ENCODE results near the gene ETFB.

The ETFB gene

DNA sequence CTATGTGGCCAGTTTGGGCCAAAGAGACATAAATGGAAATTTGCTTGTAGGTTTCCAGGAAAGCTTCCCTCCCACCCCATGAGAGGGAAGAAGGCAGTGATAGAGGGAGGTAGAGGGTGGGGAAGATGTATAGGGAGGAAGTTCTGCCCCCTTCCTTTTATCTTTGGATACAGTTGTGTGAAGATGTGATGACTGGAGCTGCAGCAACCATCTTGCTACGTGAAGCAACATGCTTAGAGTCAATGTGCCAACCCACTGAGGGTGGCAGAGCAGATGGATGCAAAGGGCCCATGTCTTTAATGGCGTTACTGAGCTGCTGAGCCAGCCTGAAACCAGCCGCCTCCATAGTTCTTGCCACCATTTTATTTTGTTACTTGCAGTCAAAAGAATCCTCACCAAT, 35.0 kb downstream of the ETFB start:
- no peak for FAIRE-seq

DNA sequence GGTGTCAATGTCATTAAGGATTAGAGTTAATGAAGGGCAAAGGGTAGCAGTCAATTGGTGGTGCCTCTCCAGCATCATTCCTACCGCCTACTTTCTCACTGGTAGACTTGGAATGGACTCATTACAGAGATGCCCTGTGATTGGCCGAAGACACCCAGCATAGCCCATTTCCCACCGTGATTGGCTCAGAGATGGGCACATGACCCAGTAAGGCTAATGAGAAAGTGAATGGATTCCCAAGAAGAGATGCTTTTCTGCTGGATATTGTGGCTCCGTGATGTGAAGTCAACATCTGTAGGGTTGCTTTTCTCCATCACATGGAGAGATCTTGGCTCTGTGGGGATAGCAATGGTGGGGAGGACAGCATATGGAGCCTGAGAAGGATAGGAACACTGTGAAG, 35.8 kb downstream of the ETFB start:
- no peak for DNase-seq (ENCODE audit: insufficient read length, low spot score)
- no peak for FAIRE-seq

More for the DNA sequence above, 35.0 kb downstream of the ETFB start:
- no peak for DNase-seq (ENCODE audit: insufficient read length, low spot score)

DNA sequence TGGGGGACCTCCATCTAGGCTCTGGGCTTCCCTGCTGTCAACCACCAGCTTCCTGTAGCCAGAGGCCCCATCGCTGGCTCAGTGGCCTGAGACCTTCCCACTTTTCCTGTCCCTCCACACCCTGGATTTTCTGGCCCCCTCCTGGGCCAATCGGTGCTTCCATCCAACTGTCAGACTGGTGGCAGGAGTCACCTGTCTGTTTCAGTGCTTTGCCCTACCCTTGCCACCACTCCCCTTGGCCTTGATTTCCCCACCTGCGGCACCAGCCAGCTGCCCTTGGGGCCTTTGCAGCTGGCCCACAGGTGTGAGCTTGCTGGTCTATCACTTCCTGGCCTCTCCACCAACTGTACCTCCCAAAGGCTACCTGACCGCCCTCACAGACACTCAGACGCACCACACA, 36.8 kb downstream of the ETFB start:
- no peak for FAIRE-seq
- DNase-seq (ENCODE audit: insufficient read length, low spot score), result no peak

DNA sequence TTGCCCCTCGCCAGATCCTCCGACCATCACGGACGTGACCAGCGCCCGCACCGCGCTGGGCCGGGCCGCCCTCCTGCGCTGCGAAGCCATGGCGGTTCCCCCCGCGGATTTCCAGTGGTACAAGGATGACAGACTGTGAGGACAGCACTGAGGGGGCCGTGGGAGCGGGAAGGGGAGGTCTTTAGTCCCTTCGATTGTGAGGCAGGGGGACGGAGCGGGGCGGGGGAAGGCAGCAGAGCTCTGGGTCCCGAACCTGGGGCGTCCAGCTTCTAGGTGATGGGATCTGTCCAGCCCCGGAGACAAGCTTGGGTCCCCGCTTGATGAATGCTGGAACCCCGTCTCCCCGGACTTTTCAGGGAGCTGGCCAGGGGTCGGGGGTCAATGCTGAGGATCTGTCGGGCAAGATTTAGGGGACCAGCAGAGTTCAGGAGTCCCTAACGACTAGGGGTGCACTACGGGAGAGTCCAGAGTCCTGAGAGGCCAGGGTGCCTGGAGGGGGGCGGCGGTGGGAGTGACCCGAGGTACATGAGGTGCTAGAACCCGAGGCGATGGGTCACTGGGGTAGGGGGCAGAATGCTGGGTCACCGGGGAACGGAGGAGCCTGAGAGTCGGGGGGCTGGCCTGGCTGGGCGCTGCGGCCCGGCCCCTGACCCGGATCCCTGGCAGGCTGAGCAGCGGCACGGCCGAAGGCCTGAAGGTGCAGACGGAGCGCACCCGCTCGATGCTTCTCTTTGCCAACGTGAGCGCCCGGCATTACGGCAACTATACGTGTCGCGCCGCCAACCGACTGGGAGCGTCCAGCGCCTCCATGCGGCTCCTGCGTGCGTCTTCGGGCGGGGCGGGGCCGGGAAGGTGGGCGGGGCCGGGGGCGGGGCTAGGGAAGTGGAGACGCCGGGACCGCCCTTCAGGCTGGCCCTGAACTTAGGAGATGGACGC, 38.9 kb downstream of the ETFB start:
- FAIRE-seq (no peak), DNase-seq (ENCODE audit: insufficient read length, low spot score) (no peak)

DNA sequence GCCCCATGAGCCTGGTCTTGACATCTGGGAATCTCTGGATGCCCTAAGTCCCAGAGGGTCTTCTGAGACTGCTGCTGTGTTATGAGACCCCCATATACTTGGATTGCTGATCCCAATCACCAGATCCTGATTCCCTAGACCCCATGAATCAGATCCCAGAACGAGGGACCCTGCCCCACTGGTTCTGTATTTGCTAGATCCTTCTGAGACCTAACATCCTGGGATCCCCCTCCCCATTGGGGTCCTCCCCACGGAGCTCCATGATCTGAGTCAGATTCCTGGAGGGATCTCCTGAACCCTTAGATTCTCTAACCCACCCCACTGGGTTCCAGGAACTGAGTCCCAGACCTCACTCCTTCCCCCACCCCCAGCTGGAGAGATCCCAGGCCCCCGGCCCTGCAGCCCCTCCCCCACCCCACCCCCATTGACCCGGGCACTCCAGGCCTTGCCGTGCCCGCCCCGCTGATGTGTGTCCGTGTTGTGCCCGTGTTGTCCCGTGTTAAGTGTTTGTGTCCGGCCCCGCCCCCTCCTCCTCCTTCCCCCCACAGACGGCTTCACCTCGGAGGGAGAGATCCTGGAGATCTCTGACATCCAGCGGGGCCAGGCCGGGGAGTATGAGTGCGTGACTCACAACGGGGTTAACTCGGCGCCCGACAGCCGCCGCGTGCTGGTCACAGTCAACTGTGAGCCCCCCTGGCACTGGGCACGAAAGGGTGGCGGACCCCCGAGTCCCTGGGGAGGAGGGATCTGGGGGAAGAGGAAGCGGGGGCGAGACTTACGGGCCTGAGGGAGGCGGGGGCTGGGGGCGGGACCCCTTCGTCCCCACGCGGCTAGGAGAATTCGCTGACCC, 39.7 kb downstream of the ETFB start:
- no peak for FAIRE-seq
- DNase-seq (ENCODE audit: insufficient read length, low spot score), result no peak

DNA sequence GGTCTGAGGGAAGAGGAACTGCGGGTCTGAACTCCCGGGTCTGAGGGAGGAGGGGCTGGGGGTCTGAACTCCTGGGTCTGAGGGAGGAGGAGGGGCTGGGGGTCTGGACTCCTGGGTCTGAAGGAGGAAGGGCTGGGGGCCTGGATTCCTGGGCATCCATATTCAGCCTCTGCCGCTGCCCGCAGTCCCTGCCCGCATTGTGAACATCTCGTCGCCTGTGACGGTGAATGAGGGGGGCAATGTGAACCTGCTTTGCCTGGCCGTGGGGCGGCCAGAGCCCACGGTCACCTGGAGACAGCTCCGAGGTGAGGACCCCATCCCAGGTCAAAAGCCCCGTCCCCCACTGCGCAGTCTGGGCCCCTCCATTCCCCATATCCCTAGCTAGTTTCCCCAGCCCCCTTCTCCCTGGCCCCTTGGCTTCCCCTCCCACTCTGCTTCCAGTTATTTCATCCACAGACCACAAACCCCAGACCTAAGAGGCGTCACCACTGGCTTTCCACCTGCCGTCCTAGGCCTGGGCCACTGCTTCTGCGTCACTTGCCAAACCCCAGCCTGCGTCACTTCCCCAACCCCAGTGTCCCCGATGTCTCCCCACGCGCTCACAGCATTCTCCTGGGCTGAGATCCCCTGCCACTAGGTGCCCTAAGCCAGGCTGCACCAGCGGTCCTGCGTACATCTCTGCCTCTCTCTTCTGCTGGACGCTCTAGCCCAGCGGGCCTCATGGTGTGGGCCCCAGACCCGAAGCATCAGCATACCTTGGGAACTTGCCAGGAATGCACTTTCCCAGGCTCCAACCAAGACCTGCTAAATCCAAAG, 40.8 kb downstream of the ETFB start:
- FAIRE-seq (no peak), DNase-seq (ENCODE audit: insufficient read length, low spot score) (no peak)

DNA sequence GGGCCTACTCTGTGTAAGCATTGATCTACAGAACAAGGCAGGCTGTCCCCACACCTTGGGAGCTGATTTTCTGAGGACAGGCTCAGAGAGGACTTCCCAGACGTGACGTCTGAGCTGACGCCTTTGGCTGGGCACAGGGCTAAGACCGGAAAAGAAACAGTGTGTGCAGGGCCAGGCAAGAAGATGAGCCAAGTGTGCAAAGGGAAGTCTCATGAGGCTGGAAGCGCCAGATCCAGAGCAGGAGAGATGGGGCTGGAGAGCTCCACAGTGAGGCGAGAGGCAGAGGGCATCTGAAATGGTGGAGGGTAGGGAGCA, 42.1 kb downstream of the ETFB start:
- FAIRE-seq (no peak), DNase-seq (ENCODE audit: insufficient read length, low spot score) (no peak)

DNA sequence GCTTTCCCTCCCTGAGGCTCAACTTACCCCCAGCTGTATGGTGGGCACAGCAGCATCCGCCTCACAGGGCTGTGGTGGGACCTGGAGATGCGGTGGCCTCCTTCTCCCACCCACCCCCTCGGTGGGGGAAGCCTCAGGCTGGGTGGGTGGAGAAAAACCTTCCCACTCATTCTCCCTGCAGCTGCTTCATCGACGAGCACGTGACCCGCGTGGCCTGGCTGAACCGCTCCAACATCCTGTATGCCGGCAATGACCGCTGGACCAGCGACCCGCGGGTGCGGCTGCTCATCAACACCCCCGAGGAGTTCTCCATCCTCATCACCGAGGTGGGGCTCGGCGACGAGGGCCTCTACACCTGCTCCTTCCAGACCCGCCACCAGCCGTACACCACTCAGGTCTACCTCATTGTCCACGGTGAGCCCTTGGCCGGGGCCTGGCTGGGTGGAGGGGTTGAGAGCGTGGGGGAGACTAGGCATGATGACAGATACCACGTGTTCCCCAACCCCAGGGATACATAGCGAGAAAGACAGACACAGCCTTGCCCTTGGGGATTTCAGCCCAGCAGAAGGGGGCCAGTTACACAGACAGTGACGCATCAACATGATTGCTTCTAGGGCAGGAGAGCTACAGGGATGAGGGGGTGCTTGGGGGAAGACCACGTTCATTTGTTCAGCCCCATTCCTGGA, 42.6 kb downstream of the ETFB start:
- DNase-seq (ENCODE audit: insufficient read length, low spot score), result no peak
- FAIRE-seq, result no peak

DNA sequence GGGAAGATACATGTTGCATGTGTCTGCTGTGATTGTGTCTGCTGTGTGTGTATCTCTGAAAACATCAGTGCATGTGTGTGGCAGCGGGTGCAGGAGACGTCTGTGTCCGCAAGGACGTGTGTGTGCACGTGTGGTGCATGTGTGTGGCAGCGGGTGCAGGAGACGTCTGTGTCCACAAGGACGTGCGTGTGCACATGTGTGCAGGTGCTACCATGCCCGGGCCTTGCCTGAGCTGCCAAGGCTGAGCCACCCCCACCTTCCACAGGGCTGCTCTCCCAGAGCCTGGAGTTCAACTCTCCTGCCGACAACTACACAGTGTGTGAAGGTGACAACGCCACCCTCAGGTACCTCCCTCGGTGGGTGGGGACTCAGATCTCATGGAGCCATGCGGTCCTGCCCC, 44.4 kb downstream of the ETFB start:
- FAIRE-seq (no peak), DNase-seq (ENCODE audit: insufficient read length, low spot score) (no peak)

DNA sequence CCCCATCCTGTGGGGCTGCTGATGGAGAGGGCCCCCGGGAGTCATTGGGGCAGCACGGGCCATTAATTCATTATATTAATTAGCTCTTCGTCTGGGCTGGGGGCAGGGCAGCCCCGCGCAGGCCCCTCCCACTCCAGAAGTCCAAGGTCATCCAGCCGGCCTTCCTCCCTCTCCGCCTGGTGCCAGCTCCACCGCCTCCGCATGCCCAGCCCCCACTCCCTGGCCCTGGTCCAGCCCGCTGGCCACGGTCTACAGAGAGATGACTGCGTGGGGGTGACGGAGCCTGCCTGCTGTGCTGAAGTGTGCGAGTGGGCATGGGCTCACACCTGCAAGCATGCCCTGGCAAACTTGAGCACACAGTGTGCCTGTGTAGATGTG, 45.9 kb downstream of the ETFB start:
- no peak for DNase-seq (ENCODE audit: insufficient read length, low spot score)

DNA sequence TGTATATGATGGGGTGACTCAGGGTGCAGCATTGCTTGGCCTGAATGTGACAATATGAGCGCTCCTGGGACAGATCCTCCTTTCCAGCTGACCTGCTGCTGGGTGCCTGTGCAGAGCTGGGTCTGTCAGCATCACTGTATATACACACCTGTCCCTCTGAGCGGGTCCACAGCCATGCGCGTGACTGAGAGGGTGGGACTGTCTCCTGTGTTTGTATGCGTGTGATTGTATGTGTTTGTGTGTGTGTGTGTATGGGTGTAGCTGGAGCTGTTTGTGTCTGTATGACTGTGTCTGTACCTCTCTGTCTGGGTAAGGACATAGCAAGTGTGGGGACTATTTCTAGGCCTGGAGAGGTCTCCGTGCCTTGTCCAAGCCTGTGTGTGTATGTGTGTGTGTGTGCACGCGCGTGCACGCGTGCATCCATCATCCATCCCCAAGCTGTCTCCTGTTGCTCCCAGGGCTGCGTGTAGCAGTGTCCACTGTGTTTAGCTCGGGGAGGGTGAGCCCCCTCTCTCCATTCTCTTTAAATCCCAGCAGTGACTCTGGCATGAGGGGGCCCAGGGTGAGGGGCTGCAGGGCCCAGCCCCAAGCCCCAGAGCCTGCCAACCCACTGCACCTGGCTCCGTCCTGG, 46.4 kb downstream of the ETFB start:
- DNase-seq (ENCODE audit: insufficient read length, low spot score) (no peak), FAIRE-seq (no peak)

More for the DNA sequence above, 45.9 kb downstream of the ETFB start:
- no peak for FAIRE-seq

DNA sequence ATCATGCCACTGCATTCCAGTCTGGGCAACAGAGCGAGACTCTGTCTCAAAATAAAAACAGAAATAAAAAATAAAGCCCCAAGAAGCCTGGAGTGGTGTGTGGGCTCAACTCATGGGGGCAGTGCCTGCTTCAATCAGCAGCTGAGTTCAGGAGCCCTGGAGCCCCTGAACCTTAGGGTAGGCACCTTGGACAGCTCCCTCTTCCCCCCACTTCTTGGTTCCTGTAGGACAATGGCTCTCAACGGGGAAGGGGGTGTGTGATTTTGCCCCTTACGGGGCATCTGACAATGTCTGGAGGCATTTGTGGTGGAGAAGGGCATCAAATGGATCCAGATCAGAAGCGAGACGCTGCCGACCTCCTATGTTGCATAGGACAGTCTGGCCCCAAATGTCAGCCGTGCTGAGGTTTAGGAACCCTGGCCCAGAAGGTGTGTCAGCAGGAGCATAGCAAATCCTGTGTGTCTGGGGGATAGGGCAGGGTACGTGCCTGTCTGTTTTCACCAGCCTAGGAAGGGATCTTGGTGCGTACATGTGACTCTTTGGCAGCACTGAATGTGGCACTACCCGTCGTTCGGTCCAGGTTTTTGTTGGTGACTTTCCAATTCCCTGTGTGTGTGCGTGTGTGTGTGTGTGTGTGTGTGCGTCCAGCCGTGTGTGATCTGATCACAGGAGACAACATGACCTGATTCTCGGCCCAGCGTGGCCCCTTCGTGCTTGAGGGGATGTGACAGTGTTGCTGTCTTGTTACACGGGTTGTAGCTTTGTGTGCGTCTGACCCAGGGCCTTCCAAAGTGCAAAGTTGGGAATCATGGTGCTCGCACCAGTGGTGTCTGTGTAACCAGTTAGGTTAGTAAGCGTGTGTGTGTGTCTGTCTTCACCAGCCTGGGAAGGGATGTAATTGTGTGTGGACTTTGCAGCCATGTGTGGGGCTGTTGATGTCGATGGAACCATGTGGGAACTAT, 47.2 kb downstream of the ETFB start:
- DNase-seq (ENCODE audit: insufficient read length, low spot score), result no peak
- FAIRE-seq, result no peak

DNA sequence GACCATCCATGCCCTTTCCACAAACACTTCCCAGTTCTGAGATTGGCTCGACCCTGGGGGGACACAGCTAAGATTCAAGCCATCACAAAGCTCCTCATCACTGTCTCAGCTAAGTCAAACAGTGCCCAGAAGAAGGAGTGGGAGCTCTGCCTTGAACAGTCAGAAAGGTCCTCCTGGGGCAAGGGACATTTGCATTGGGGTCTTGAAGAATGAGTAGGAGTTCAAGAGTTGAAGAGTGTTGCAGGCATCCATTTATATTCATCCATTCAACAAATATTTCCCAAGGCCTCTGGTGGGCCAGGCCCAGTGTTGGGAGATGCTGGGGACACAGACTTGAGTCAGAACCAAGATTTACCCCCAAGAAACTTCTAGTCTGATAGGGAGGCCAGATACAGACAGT, 48.2 kb downstream of the ETFB start:
- no peak for FAIRE-seq
- DNase-seq (ENCODE audit: insufficient read length, low spot score), result no peak

DNA sequence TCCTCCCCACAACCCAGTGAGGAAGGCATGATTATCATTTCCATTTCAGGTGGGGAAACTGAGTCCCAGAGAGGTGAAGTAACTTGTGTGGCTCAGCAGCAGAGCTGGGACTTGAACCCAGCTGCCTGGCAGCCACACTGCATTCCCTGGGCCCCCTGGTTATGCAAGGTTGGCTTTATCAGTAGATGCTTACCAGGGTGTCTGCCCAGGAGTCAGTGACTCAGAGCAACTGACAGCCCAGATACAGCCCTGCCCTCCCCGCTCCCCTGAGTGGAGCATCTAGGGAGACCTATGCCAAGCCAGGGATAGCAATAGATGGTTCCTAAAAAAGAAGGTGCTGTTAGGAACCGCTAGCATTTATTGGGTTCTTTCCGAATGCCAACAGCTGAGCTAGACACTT, 48.8 kb downstream of the ETFB start:
- DNase-seq (ENCODE audit: insufficient read length, low spot score) (no peak), FAIRE-seq (no peak)

DNA sequence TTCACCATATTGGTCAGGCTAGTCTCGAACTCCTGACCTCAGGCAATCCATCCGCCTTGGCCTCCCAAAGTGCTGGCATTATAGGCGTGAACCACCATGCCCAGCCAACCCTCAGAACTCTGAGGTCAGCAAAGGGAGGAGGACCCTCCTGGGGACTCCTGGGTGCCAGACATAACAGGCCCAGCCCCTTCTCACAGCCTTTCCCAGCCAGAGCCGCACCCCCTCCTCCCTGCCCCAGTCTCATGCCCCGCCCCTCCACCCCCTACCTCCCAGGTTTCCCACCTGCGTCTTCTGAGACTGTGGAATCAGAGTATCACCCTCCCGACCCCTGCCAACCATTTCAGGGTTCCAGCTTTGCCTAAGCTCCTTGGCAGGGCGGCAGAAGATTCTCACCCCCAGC, 49.5 kb downstream of the ETFB start:
- DNase-seq (ENCODE audit: insufficient read length, low spot score) (no peak), FAIRE-seq (no peak)

DNA sequence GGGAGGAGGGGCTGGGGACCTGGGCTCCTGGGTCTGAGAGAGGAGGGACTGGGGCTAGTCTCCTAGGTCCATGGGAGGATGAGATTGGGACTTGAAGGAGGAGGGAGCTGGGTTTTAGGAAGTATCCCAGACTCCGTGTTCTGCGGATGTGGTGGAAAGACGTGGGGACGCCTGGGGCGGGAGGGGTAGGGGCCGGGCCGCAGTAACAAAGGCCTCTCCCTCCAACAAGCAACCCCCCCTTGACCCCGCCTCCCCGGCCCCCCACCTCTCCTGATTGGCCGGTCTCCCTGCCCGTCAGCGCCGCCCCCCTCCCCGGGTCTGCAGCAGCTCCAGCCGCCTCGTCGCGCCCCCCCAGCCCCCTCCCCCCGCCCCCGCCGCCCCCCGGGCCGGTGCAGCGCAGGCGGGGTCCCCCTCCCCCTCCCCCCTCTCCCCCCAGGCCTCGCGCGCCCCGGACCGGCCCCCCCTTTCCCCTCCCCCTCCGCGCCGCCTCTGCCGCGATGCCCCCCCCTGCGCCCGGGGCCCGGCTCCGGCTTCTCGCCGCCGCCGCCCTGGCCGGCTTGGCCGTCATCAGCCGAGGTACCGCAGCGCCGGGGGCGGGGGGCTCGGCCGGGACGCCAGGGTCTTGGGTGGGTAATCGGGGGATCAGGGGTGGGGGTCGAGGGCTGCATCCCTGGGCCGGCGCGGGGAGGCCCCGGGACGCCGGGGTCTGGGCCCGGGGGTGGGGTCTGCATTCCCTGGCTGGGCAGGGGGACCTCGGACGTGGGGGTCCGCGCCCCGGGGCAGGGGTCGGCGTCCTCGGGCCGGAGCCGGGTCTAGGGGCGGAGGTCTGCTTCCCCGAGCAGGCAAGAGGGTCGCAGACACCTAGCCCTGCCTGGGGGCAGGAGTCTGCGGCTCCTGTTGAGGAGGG, 54.6 kb downstream of the ETFB start, which contains the start of gene IGLON5:
Gene IGLON5, plus strand, starts transcription at position 294 of the 907 bp plus-strand sequence. Its CDS starts 204 bp downstream, at position 498.
- no peak for DNase-seq (ENCODE audit: insufficient read length, low spot score)
- no peak for FAIRE-seq

DNA sequence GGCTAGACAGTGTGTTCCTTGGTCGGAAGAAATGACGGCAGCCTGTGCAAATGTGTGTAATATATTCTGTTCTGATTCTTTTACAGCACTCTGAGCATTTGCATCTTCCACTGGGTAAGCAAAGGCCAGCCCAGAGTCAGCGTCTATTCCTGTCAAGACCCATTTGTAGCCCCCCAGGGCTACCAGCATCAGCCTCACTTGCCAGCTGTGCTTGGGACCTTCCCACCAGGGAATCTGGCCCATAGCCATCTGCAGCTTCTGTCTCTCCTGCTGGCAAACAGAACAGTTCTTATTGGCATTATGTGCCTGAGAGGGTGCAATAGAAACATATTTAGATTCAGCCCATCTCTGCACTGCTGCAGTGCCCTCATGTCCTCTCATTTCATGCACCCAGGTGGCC, 60.7 kb downstream of the ETFB start:
- DNase-seq (ENCODE audit: insufficient read length, low spot score) (no peak), FAIRE-seq (no peak)

DNA sequence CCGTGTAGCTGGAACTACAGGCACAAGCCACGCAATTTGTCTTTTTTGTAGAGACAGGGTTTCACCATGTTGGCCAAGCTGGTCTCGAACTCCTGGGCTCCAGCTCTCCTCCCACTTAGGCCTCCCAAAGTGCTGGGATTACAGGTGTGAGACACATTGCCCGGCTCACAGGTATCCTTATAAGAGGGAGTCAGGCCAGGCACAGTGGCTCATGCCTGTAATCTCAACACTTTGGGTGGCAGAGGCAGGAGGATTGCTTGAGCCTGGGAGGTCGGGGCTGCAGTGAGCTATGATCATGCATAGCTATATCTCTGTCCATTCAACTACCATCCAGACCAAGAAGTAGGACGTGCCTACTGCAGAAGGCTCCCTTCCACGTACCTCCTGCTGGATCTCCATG, 64.9 kb downstream of the ETFB start:
- DNase-seq (ENCODE audit: insufficient read length, low spot score) (no peak), FAIRE-seq (no peak)
